ENCODE results near the gene CNTNAP5. TPM values are rescaled to one million over a fixed set of nuclear protein-coding genes. Genes with fewer than 3 reads are reported as not detected.

Gene CNTNAP5
- total and polyA plus RNA-seq, 2 of the 4 experiments (the other 2 are of a cell fraction), result not detected

GRCh38 chr2:124081154-124081716, 56.1 kb downstream of the CNTNAP5 start:
- no peak overlapping the region for H3K27ac ChIP-seq (ENCODE audit: insufficient read depth, low read length)
- H4K5ac ChIP-seq (ENCODE audit: low read depth, low read length), result no peak overlapping the region
- H4K91ac ChIP-seq (ENCODE audit: insufficient read depth, low read depth, low read length), result no peak overlapping the region
- no peaks in the 10 kb centered on the region for H3K36me3 ChIP-seq (ENCODE audit: control insufficient read depth, insufficient read depth, low read length)
- H3K14ac ChIP-seq (replicated peaks; ENCODE audit: low read depth, low read length), result no peak overlapping the region
- no peak overlapping the region for H2BK15ac ChIP-seq (ENCODE audit: low read depth, low read length)
- no peak overlapping the region for H3K18ac ChIP-seq (ENCODE audit: low read depth, low read length)
- peaks cover 2% of the 10 kb centered on the region; the same call in 1 of the 2 replicates for H3K9me3 ChIP-seq (ENCODE audit: control insufficient read depth, insufficient read depth, low read length)
- no TSS peak for BruUV-seq (replicated peaks)
- intact Hi-C loops (cut with micrococcal nuclease) (no loop called here), dilution Hi-C loops (cut with HindIII; ENCODE audit: low sequenced_read_pairs, unreplicated experiment) (no loop called here), in situ Hi-C loops (cut with MboI; ENCODE audit: low sequenced_read_pairs) (no loop called here)
- CTCF ChIA-PET, result no interaction called here
- DNase-seq (no peak), ATAC-seq (ENCODE audit: low read depth) (no peak)
- no peaks in the 10 kb centered on the region for H3K9me1 ChIP-seq (ENCODE audit: insufficient read depth, low read length)
- H3K23ac ChIP-seq (ENCODE audit: low read depth, low read length), result no peak overlapping the region
- H2AK9ac ChIP-seq (replicated peaks; ENCODE audit: low read depth, low read length, poor library complexity), result no peak overlapping the region
- H3K4me1 ChIP-seq (ENCODE audit: control insufficient read depth, insufficient read depth, low read length), result no peaks in the 10 kb centered on the region
- no peak overlapping the region for H3K4me3 ChIP-seq (ENCODE audit: insufficient read depth, low read depth, low read length)
- no peak overlapping the region for H2BK120ac ChIP-seq (ENCODE audit: low read depth, low read length)
- H3K79me1 ChIP-seq (ENCODE audit: low read depth in 1 of 2, low read length in 2 of 2), result no peaks in the 10 kb centered on the region
- no peak overlapping the region for H2AFZ ChIP-seq (replicated peaks; ENCODE audit: low read length, poor library complexity)
- H4K20me1 ChIP-seq (ENCODE audit: insufficient read depth, low read length), result no peaks in the 10 kb centered on the region
- no peak for TF ChIP-seq CHD1 (IDR thresholded peaks at IDR 0.05; ENCODE audit: low read depth, low read length)
- TF ChIP-seq FOS (IDR thresholded peaks at IDR 0.05; ENCODE audit: low read depth, low read length), result no peak
- no peak for TF ChIP-seq RFX5 (IDR thresholded peaks at IDR 0.05; ENCODE audit: low read depth, low read length)
- no peak for TF ChIP-seq BHLHE40 (IDR thresholded peaks at IDR 0.05; ENCODE audit: low read depth, low read length)
- TF ChIP-seq USF2 (IDR thresholded peaks at IDR 0.05; ENCODE audit: low read depth, low read length), result no peak
- no peak for TF ChIP-seq MAZ (IDR thresholded peaks at IDR 0.05; ENCODE audit: borderline replicate concordance, low read depth, low read length)
- TF ChIP-seq CTCF (conservative IDR thresholded peaks at IDR 0.05; ENCODE audit: low read depth, low read length), result no peak
- TF ChIP-seq CEBPB (IDR thresholded peaks at IDR 0.05; ENCODE audit: low read depth, low read length), result no peak
- no peak for TF ChIP-seq RCOR1 (IDR thresholded peaks at IDR 0.05; ENCODE audit: insufficient replicate concordance, low read length)
- no peak for TF ChIP-seq RAD21 (IDR thresholded peaks at IDR 0.05; ENCODE audit: low read length)
- TF ChIP-seq POLR2A (IDR thresholded peaks at IDR 0.05; ENCODE audit: low read depth, low read length), result no peak
- no peak for TF ChIP-seq ELK1 (IDR thresholded peaks at IDR 0.05; ENCODE audit: borderline replicate concordance, low read depth, low read length)
- no peak for TF ChIP-seq NFE2L2 (IDR thresholded peaks at IDR 0.05; ENCODE audit: low read depth, low read length)
- no peak for TF ChIP-seq MAFK (IDR thresholded peaks at IDR 0.05; ENCODE audit: low read depth, low read length)
- TF ChIP-seq SMC3 (IDR thresholded peaks at IDR 0.05; ENCODE audit: low read depth, low read length), result no peak
- no peak overlapping the region for H2BK20ac ChIP-seq (ENCODE audit: low read depth, low read length)
- no peak overlapping the region for H4K8ac ChIP-seq (ENCODE audit: low read depth in 2 of 2, low read length in 2 of 2)
- no peak overlapping the region for H3K9ac ChIP-seq (ENCODE audit: low read depth, low read length)
- no peak overlapping the region for H2AK5ac ChIP-seq (ENCODE audit: low read depth, low read length)
- no peak overlapping the region for H3K56ac ChIP-seq (ENCODE audit: extremely low read depth, insufficient read depth, low read length)
- no peak overlapping the region for H2BK5ac ChIP-seq (ENCODE audit: low read depth, low read length, poor library complexity, severe bottlenecking)
- POLR2A ChIA-PET (ENCODE audit: unreplicated experiment), result no interaction called here
- no peak overlapping the region for H3K4ac ChIP-seq (ENCODE audit: low read depth, low read length)
- WGBS, 2 experiments (ENCODE audit: extremely low coverage in 2 of 2, insufficient read length in 1 of 2), result no CpG with 5 or more reads among the region's 1 CpG
- H3K27me3 ChIP-seq (ENCODE audit: control insufficient read depth, insufficient read depth, low read length), result no peaks in the 10 kb centered on the region
- no peak overlapping the region for H3K4me2 ChIP-seq (ENCODE audit: low read depth, low read length)

All from IMR-90 (cell line).